Activated CD8-positive, alpha-beta memory T cell treated with anti-CD3 and anti-CD28 coated beads for 24 hours (primary cell): ENCODE measurements around the gene CUL3.
"Not testable (repeated sequence)": the region's sequence is repeated elsewhere in the genome, so short reads cannot be mapped to it uniquely, and the experiment has no call there.

Experiments used
- DNase-seq: peaks from one replicate; pipeline ENCODE4 v3.0.0-alpha.2; 2020

CUL3 gene

DNA sequence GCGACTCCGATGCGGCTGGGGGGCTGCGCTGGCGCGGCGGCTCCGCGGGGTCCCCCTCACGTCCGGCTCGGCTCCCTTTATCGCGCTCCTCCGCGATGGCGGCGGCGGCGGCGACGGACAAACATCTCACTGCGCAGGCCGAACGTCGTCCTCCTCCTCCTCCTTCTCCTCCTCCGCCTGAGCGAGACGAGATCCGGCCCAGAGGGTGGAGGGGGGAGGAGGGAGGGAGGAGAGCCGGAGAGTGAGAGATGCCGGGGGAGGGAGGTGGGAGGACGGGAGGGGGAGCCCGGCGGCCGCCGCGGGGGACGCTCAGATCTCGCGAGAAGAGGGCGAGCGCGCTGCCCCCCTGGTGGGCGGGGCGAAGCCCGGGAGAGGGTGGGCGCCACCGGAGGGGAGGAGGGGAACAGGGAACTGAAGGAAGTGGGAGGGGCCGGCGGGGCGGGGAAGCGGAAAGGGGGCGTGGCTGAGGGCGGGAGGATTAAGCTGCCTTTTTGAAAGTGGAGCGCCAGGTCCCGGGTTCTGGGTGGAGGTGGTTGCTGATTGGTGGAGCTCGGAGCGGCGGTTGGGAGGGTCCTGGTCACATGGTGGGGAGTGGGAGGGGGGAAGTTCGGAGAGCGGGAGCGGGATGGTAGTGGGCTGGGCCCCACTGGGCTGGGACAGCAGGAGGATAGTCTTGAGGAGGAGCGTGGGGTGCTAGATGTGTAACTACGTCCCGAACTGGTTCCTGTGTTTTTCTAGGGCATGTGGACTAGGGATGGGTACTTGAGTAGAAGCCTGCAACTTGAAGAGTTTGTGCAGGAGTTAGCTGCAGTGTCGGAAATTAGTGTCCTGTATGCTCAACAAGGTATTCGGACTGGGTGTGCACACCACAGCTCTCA lies at the start of gene CUL3:
Gene CUL3 (minus strand): TSS at position 153 of the 878 bp plus-strand sequence. CDS start 354 bp downstream, outside the sequence.
- DNase-seq = peak; percentile 99

DNA sequence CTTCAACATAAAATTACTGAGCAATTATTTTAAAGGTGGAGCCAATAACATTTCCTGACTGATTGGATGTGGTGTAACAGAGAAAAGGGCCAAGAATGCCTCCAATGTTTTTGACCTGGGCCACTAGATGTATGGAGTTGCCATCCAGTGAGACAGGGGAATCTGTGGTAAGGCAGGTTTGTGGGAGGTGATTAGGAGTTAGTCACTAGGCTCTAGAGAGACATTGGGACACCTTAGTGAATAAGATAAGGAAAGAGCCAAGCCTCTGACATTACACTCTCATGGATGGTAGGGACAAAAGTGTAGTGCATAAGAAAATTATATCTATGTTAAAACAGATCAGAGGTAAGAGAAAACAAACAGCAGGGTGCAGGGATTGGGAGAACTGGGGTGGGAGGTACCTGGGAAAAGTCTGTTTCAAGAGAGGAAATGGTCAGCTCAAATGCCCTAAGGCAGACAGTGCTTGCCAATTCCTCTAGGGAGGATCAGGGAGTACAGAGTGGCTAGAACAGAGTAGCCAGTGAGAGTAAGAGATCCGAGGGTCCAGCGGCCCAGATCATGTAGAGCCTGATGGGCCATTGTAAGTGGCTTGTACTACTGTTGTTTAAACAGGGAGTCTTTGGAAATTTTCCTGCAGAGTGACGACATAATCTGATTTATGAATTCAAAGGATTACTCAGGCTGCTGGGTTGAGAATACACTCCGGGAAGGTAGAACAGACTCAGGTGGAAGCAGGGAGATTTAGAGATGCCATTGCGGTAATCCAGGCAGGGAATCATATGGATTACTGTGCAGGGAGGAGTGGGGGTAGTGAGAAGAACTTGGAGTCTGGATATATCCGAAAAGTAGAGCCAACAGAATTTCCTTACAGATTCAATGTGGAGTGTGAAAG lies 45.7 kb upstream of the CUL3 start:
- DNase-seq = no peak

DNA sequence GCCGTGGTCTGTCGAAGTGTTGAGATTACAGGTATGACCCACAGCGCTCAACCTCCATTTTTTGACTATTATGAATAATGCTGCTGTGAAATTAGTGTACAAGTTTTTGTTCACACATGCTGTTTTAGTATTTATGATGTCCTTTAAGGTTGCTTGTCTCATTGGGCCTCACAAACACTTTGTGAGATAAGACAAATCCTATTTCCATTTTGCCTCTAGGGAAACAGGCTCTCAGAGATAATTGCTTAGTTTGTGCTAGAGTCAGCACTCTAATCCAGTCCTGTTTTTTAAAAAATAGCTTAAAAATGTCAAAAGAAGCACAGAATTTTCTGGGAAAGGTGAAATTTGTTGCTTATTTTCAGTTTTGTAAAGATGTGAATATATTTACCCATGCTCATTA lies 43.3 kb upstream of the CUL3 start:
- no peak for DNase-seq

GRCh38 chr2:224626735-224627134 lies 41.6 kb upstream of the CUL3 start:
- no peak for DNase-seq

GRCh38 chr2:224613543-224614286 lies 28.6 kb upstream of the CUL3 start:
- no peak for DNase-seq

GRCh38 chr2:224612578-224612977 lies 27.4 kb upstream of the CUL3 start:
- DNase-seq = no peak

- no peak for DNase-seq
These were observed 26.8 kb upstream of the CUL3 start for GRCh38 chr2:224611938-224612337.

DNA sequence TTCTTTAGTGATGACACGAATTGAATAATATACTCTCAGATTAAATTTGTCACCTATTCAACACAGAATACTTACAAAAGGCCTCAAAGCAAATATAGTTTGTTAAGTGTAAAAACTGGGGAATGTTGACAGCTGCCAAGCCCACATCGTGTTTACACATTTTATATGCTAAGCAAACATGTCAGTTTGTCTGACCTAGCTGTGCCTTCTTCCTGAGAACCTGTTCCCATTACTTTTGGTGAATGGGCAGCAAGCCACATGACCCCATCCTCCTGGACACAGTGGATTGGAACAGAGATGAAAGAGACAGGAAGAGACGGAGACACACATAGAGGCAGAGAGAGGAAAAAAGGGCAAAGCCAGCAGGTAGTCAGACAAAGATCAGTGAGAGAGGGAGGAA lies 22.9 kb upstream of the CUL3 start:
- no peak for DNase-seq

DNA sequence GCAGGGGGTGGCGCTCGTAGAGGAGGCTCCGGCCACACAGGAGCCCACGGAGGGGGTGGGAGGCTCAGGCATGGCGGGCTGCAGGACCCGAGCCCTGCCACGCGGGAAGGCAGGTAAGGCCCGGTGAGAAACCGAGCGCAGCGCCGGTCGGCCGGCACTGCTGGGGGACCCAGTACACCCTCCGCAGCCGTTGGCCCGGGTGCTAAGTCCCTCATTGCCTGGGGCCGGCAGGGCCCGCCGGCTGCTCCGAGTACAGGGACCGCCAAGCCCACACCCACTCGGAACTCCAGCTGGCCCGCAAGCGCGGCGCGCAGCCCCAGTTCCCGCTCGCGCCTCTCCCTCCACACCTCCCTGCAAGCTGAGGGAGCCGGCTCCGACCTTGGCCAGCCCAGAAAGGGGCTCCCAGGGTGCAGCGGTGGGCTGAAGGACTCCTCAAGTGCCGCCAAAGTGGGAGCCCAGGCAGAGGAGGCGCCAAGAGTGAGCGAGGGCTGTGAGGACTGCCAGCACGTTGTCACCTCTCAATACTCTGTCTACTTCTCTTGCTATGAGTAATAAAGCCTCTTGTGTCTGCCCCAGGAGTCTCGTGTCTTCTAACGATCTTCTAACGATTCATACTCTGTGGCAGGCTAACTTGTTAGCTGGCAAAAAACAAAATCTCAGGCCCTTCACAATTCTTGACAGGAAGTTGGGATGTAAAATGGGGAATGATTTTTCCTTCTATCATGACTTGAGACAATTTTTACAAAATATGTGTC lies 18.8 kb upstream of the CUL3 start:
- not testable (repeated sequence) for DNase-seq

DNA sequence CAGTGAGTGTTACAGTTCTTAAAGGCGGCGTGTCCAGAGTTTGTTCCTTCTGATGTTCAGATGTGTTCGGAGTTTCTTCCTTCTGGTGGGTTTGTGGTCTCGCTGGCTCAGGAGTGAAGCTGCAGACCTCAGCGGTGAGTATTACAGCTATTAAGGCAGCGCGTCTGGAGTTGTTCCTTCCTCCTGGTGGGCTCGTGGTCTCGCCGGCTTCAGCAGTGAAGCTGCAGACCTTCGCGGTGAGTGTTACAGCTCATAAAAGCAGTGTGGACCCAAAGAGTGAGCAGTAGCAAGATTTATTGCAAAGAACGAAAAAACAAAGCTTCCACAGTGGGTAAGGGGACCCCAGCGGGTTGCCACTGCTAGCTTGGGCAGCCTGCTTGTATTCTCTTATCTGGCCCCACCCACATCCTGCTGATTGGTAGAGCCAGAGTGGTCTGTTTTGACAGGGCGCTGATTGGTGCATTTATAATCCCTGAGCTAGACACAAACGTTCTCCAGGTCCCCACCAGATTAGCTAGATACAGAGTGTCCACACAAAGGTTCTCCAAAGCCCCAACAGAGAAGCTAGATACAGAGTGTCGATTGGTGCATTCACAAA lies 17.7 kb upstream of the CUL3 start:
- peak; percentile 66 for DNase-seq

- no peak for DNase-seq
These were observed 16.8 kb upstream of the CUL3 start for GRCh38 chr2:224601923-224602322.

- DNase-seq = no peak
These were observed 13.5 kb upstream of the CUL3 start for GRCh38 chr2:224598678-224599077.

DNA sequence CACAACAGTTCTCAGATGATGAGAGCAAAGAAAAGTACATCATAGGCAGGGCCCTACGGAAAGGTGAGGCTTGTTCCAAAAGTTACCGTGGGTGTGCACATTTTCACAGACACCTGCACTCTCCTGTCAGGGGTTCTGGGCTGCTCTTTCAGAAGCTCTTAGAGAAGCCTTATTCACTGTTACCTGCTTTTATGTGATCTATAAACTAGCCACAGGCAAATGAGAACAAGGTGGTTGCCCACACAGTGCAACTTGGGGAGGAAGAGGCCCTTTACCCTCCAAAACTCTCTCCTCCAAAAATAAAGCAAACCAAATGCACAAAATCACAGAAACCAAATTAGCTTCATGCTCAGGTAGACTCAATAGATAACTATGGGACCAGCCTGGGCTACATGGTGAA lies 11.1 kb upstream of the CUL3 start:
- no peak for DNase-seq

DNA sequence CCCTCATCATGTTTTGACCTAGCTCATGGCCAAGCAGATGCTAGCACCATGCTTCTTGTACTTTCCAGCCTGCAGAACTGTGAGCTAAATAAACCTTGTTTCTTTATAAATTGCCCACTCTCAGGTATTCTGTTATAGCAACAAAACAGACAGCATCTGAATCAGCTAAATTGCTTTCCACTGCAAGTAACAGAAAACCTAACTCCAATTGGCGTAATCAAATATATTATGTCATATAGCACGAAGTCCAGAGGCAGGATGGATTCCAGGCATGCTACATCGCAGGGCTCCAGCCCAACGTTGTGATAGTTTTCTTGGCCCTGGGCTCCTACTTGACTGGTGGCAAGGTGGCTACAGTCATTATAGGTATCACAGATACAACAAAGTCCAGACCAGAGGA lies 10.4 kb upstream of the CUL3 start:
- DNase-seq = no peak

DNA sequence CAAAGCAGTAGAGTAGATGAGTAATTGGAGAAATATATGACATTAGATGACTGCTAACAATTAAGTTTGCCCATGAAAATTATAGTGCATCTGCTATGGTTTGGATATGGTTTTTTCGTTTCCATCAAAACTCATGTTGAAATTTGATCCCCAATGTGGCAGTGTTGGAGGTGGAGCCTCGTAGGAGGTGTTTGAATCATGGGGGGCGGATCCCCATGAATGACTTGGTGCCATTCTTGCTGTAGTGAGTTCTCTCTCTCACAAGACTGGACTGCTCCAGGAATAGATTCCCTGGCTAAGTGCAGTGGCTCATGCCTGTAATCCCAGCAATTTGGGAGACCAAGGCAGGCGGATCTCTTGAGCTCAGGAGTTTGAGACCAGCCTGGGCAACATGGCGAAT lies 9.7 kb upstream of the CUL3 start:
- DNase-seq = no peak

DNA sequence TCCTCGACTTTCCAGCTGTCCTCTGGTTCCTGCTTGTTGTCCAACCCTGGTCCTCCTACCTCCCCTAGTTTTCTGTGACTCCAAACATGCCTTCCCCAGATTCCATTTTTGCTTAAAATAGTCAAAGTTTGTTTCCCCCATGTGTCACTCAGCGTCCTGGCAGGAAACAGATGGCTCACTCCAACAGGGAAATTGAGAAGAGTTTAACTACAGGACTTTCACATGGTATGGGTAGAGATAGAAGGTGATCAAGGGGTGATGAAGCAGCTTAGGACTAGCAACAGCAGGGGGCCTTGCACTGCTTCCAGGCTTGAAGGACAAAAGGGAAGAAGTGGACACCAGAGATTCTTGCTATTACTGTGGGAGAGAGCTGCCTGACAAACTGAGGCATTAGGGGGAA lies 6.1 kb upstream of the CUL3 start:
- DNase-seq = no peak

DNA sequence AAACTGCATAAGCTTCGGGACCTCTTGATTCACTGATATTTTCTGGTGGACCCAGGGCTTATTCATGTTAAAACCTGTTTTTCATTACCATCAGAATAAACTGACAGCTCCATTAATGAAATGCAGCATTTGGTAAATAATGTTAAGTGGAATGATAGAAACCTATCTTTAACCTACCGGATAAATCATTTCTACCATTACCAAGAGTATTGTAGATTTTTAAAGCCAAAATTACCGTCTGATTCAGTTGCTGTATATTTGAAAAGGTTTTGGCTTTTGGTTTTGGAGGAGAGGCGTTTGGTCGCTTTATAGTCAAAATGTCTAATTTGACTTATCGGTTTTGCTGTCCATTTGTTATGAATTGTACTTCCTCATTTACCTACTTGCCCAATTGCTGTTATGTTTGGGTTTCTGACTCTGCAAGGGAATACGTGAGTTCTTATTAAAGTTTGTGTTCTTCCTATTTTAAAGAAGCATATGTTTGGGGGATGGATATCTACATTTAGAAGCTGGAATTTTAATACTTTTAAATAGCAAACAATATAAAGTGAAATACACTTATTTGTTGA lies 1.0 kb upstream of the CUL3 start:
- no peak for DNase-seq

DNA sequence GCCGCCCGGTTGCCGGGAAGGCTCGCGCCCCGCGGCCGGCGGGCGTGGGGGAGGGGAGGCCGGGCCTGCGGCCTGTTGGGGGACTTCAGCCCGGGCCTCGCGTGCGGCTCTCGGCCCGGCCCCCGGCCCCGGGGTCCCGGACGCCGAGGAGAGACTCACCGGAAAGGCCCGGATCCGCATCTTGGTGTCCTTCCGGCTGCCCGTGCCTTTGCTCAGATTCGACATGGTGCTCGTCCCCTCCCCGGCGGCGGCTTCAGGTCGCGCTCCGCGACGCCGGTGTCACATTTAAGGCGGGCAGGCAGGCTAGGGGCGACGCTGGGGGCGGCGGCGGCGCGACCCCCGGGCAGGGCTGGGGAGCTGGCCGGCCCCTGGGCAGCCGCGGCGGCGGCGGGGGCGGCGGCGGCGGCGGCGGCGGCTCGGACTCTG lies 365 bp downstream of the CUL3 start:
- DNase-seq = peak; percentile 85

- peak; percentile 63 for DNase-seq
These were observed 915 bp downstream of the CUL3 start for GRCh38 chr2:224584111-224584784.

- not testable (repeated sequence) for DNase-seq
These were observed 2.1 kb downstream of the CUL3 start for GRCh38 chr2:224583033-224583432.

DNA sequence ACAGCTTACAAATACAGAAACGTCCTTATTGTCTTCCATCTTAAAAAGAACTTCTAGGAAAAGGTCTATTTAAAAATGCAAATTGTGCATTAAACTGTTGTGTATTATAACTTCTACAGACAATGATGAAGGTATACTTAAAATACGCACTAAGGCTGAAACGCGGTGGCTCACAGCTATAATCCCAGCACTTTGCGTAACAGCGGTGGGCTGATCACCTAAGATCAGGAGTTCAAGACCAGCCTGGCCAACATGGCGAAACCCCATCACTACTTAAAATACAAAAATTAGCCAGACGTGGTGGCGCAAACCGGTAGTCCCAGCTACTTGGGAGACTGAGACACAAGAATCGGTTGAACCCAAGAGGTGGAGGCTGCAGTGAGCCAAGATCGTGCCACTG lies 4.9 kb downstream of the CUL3 start:
- no peak for DNase-seq
